Esophagus squamous epithelium (tissue), 4 donors: Measurements from ENCODE around the gene TMEM131.

Source experiments
- CTCF ChIP-seq, 6 experiments: fragments of 450-650 bp in 4 of 6; fragments of 200-600 bp in 2 of 6; sonication (generic) in 2 of 6; IDR thresholded peaks; one replicate each; pipeline ENCODE4 v1.5.1; 2016 to 2019; ENCODE audit warnings: antibody characterized with exemption in 6 of 6, mild to moderate bottlenecking in 4 of 6, moderate library complexity in 4 of 6
- POLR2A ChIP-seq, 4 donors: fragments of 450-650 bp; IDR thresholded peaks; one replicate each; pipeline ENCODE4 v1.6.1; 2017; ENCODE audit warnings: antibody characterized with exemption in 4 of 4, mild to moderate bottlenecking in 4 of 4, moderate library complexity in 3 of 4

GRCh38 chr2:97785818-97786217 is 209.9 kb downstream of the TMEM131 start:
- TF ChIP-seq CTCF (IDR thresholded peaks at IDR 0.05) (no peak), POLR2A (IDR thresholded peaks at IDR 0.05) (no peak)
